Smooth muscle cell of the brain vasculature (primary cell): ENCODE data around the gene BOC.

Experiments used
- DNase-seq: peaks from one replicate; pipeline ENCODE4 v3.0.0-alpha.2; 2012; ENCODE audit warnings: low read depth, low spot score

Gene BOC

GRCh38 chr3:113287111-113287802 is 75.9 kb downstream of the BOC start:
- peak; percentile 49 for DNase-seq

DNA sequence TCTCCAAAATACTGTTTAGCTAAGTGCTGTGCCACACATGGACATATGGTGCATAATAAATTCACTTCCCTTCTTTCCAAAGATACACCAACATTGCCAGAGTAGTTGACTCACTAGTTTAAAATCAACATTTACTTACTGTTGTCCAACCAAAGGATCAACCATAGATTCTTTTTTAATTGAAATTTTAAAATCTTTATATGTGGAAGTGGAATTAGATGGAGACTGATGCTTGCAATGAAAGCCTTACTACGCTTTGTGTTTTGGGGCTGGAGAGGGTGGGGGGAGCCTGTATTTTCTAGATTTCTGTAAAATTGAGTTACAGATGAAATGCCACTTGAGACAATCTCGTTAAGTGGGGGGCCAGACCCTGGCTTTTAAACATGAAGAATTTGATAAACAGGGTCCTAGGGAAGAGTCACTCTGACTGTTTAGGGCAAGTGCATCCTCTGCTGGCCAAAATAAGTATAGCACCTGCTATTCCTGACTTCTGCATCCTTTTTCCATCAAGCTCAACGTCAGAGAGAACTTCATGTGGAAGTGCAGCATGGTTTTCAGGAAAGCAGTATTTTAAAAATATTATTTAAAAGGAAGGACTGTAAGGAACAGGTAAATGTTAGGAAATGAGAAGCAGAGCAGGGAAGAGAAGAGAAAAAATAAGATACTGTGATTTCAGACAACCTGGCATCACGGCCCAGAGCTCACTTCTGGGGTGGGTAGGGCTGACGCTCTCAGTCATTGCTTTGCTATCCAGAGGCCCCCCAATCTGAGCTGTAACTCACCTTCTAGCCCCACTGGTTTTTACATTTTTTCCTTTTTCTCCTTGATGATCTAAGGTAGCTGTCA is 76.7 kb downstream of the BOC start:
- DNase-seq = peak; percentile 59

DNA sequence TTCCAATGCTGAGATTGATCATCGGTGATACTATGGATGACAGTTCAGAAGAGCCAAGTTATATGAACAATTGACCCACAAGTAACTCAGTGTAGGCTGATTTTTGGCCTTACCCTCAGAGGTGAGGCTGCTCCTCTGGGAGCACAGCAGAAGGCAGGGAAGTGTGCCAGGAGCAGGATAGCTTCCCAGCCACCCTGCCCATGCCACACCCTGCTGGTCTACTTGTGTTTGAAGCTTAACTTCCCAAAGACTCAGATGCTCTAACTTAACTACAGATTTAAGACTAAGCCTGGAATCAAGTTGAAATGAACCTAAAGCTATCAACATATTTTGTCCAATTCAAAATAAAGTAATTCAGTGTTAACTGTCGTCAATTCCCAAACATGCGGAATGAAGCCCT is 77.5 kb downstream of the BOC start:
- no peak for DNase-seq

GRCh38 chr3:113291572-113291971 is 80.2 kb downstream of the BOC start:
- DNase-seq = no peak

GRCh38 chr3:113292933-113293332 is 81.6 kb downstream of the BOC start:
- no peak for DNase-seq

DNA sequence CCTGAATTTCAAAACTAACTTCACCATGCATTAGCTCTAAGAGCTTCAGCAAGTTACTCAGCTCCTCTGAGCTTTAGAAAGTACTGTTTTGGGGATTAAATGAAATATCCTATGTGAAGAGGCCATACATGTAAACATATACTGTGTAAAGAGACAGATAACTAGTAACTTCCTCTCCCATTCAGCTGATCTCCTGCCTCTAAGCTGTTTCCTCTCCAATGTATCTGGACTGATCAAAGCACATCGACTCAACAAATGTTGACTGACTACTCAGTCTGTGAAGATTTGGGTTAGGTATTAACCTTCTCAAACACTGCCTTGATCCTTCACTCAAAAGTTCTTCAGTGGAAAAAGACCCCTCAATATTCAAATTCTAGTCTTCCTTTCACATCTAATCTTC is 82.0 kb downstream of the BOC start:
- no peak for DNase-seq

GRCh38 chr3:113295463-113295862 is 84.1 kb downstream of the BOC start:
- no peak for DNase-seq

GRCh38 chr3:113297287-113297686 is 85.9 kb downstream of the BOC start:
- DNase-seq = no peak

GRCh38 chr3:113297841-113298240 is 86.5 kb downstream of the BOC start:
- DNase-seq = no peak

- no peak for DNase-seq
These were observed 89.2 kb downstream of the BOC start for GRCh38 chr3:113300596-113300995.

- no peak for DNase-seq
These were observed 92.7 kb downstream of the BOC start for GRCh38 chr3:113304102-113304501.

- no peak for DNase-seq
These were observed 93.6 kb downstream of the BOC start for GRCh38 chr3:113304856-113305540.

DNA sequence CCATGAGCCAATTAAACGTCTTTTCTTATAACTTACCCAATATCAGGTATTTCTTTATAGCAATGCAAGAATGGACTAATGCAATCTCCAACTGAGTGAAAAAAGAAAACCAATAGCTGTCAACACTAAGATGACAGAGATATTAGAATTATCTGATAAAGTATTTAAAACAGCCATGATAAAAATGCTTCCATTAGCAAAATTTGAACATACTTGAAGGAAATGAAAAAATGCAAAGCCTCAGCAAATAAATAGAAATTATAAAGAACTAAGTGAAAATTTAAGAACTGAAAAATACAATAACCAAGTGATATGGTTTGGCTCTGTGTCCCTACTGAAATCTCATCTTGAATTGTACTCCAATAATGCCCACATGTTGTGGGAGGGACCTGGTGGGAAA is 99.6 kb downstream of the BOC start:
- DNase-seq = no peak

- DNase-seq = no peak
These were observed 101.1 kb downstream of the BOC start for GRCh38 chr3:113312416-113312815.

DNA sequence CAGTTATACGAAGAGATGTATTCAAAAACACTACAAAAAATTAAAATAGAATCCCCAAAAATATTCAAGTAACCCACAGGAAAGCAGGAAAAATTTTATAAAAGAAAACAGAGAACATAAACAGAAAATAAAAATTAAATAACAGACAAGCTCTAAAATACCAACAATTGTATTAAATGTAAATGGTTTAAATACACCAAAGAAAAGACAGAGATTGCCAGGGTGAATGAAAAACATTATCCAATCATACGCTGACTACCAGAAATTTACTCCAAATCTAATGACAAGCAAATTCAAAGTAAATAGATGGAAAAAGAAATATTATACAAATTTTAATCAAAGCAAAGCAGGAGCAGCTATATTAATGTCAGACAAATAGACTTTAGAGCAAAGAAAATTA is 103.6 kb downstream of the BOC start:
- no peak for DNase-seq

DNA sequence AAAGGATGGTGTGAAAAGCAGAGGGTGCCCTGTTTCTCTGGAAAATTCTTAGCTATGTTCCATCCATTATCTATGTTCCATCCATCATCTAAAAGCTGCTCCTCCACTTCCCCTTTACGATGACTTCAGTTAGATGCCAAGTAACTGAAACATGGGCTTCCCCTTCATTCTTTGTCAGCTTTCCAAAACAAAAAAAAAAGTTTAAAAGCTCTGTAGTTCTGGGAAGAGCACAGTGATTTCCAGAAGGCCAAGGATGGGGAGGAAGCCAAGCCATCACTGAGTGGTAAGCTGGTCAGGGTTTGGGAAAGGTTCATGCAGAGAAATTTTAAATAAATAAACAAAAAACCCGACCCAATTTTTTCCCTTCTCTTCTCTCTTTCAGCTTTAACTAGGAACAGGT is 118.4 kb downstream of the BOC start:
- DNase-seq = no peak

DNA sequence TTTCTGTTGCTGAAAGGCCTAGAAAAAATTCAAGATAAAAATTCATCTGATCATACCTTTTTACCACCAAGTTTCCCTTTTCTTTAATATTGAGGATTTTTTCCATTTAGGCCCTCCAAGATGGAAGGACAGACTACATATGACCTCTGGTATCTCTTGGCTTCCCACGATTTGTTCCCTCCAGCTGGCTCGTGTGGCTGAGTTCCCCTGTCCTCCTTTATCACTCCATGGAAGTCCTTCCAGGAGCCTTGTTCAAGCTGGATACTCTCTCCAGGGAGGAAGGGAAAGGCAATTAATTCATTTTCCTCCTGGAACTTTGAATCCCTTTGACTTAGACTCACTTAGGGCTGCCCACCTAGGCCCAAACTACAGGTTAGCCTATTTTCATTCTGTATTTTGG is 119.4 kb downstream of the BOC start:
- DNase-seq = no peak

DNA sequence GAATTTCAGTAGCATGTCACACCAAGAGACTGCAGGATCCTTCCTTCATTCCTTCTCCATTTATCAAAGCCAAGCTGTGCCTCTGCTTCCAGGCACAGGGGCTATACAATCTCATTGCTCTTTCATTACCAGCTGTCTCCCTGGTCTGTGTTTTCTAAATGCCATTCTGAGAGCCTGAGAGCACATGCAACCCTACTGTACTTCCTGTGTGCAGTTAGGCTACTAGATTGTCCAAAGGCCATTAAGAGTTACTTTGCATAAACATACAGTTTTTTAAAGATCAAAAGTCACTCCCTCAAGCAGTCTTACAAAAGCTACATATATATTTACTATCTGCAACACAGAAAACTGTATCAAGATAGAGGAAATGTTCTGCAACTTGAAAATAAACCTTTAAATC is 119.8 kb downstream of the BOC start:
- DNase-seq = no peak
